Hepatocyte (in vitro differentiated cells): ENCODE results near the gene CDKN1A.

Experiments
- CTCF ChIP-seq: fragments of 200-600 bp; sonication (generic); IDR thresholded peaks from 2 replicates; pipeline ENCODE4 v1.5.1; 2016; ENCODE audit warnings: antibody characterized with exemption, mild to moderate bottlenecking; ENCODE audit not compliant: poor library complexity
- EZH2 ChIP-seq: fragments of 200-600 bp; sonication (generic); IDR thresholded peaks from 2 replicates; pipeline ENCODE4 v1.6.1; 2016; ENCODE audit warnings: antibody characterized with exemption, mild to moderate bottlenecking, borderline replicate concordance

- TF ChIP-seq EZH2 = no peak
- TF ChIP-seq CTCF = no peak
These were observed 35.3 kb upstream of the CDKN1A start for GRCh38 chr6:36642913-36643817.
